NCI-H748 (cell line): ENCODE measurements around the gene SRSF3.
"Not testable (repeated sequence)": the region's sequence is repeated elsewhere in the genome, so short reads cannot be mapped to it uniquely, and the experiment has no call there.

Source experiments
- DNase-seq: peaks from one replicate; lab custom pipeline; 2025; ENCODE audit not compliant: unreplicated experiment; lab: John Stamatoyannopoulos, UW

The SRSF3 gene

DNA sequence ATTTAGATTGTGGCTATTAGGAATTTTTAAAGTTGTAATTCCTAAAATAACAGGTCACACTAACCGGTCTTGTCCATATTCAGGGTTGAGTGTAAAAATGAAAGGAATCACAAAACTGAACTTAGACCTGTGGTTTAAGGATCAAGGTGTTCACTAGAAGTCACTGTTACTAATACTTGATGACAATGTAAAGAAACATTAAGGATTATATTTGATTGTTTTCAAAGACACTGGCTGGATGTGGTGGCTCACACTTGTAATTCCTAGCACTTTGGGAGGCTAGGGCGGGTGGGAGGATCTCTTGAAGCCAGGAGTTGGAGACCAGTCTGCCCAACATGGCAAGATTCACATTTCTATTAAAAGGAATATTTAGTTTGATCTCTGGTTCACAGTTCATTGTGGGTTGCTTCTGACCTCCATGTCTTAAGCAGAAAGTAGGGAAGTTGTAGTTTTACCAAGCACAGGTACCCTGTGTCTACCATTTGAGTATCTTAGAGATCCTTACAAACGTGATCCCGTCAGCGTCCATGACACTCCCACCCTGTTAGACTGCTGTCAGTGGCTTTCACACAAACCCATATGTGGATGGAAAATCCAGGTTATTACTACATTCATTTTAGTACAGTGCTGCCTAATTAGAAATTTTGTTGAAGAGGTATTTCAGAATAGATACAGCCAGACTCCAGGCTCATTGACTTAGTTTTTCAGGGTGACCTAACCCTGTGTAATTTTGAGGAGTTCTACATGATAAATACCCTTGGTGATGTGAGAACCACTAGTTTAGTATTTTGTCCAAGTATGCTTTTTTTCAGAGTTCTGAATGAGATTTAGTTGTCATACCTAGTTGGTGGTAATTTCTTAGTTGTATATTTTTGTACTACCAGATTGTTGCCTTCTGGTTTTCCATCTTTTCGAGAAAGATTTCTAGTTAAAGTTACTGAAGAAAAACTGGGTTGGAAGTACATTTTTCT lies 10.2 kb downstream of the SRSF3 start:
- DNase-seq = no peak

DNA sequence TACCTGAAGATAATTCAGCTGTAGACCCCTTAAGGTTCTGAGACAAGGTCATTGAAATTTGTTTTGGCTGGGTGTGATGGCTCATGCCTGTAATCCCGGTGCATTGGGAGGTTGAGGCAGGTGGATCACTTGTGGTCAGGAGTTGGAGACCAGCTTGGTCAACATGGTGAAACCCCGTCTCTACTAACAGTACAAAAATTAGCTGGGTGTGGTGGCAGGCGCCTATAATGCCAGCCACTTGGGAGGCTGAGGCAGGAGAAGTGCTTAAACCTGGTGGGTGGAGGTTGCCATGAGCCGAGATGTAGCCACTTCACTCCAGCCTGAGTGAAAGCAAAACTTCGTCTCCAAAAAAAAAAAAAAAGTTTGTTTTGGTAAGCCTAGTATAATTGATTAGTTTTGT lies 11.0 kb downstream of the SRSF3 start:
- DNase-seq = no peak

DNA sequence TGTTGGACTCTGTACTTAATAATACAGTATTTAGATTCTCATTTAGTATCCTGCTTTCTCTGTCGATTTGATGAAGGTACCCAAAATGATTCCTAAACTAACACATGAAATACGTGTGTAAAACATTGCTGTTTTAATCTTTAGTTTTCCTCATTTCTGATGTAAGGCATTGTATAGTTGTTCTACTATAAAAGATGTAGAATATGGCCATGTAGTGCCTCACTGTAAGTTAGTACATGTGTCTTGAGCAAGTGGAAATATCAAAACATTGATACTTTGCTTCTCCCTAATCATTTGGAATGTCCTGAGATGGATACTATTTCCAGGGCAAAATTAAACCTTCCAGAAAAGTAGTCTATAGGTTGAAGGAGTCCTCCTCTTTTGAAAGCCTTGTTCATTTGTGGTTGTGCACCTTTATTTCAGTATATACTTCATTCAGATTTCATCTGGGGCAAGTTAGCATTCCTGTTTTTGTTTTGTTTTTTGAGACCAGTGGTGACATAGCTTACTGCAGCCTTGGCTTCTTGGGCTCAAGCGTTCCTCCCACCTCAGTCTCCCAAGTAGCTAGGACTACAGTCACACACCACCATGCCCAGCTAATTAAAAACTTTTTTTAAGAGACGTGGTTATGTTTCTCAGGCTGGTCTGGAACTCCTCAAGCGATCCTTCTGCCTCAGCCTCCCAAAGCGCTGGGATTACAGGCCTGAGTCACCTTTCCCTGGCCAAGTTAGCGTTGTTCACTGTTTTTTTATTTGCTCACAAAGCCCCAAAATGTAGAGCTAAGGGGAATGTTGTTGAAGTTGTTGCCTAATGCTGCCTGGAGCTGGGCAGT lies 11.6 kb downstream of the SRSF3 start:
- DNase-seq = no peak

DNA sequence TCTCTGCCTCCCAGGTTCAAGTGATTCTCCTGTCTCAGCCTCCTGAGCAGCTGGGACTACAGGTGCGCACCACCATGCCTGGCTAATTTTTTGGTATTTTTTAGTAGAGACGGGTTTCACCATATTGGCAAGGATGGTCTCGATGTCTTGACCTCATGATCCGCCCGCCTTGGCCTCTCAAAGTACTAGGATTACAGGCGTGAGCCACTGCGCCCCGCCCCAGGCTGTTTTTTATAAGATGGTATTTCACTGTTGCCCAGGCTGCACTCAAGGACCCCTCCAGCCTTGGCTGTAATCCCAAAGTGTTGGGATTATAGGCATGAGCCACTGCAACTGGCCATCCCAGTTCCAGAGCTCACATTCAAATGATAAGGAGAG lies 13.1 kb downstream of the SRSF3 start:
- DNase-seq = not testable (repeated sequence)

DNA sequence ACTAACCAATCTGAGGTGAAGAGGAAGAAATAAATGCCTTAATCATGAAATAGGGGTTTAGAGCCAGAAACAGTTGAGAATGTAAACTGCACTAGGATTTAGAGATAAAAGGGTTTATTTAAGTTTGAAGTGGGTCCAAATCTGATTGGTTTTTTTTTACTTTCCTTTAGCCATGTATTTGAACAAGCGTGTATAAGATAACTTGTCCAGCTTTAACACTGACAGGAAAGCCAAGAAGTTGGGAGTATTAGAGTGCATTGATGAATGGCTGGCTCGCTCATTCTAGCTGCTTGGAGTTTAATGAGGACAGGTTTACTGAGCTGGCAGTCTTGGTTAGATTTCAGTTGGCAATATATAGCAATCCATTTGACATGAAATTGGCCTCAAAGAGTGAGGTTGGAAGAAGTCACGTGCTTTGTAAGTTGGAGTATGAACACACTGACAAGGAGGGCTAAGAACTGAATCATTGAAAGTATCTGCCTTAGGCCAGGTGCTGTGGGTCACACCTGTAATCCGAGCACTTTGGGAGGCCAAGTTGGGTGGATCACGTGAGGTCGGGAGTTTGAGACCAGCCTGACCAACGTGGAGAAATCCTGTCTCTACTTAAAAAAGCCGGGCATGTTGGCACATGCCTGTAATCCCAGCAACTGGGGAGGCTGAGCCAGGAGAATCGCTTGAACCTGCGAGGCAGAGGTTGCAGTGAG lies 13.7 kb downstream of the SRSF3 start:
- no peak for DNase-seq

DNA sequence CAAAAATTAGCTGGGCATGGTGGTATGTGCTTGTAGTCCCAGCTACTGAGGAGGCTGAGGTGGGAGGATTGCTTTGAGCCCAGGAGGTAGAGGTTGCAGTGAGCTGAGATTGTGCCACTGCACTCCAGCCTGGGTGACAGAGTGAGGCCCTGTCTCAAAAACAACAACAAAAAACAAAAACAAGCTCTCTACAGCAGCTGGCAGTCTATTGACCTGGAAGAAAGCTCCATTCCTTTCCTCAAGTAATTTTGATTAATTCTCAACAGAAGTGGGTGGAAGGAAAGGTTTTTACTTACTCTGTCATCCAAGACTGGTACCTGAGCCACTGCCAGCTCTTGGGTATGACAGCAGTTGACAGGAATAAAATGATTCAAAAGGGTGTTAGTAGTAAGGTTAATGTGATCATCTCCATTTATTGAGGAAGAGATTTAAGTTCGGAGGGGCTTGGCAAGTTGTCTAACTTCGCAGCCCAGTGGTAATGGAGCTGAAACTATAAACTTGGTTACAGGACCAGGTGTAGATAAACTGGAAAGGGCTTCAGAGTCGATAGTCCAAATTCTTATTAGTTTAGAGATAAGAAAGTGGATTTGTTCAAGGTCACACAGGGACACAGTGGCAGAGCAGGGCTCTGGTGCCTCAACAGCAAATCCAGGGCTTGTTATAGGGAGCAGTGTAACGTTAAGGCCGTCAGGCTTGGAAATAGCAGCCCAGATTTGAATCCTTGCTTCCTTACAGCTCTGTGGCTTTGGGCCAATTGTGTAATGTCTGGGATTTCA lies 14.8 kb downstream of the SRSF3 start:
- no peak for DNase-seq

DNA sequence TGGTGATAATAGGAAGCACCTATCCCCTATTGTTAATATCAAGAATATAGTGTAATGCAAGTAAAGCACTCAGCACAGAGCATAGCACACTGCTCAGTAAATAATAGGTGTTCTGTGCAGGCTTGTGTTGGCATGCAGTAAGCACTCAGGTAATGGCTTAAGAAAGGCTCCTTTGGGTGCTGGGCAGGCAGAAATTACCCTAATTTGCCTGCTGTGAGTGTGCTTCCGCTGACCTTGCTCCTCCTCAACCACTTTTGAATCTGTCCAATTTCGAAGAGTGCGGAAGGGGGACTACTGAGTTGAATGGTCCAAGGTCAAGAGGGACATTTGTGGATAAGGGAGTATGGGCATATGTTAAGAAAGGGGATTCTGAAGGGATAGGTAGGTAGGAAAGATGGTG lies 15.4 kb downstream of the SRSF3 start:
- no peak for DNase-seq

DNA sequence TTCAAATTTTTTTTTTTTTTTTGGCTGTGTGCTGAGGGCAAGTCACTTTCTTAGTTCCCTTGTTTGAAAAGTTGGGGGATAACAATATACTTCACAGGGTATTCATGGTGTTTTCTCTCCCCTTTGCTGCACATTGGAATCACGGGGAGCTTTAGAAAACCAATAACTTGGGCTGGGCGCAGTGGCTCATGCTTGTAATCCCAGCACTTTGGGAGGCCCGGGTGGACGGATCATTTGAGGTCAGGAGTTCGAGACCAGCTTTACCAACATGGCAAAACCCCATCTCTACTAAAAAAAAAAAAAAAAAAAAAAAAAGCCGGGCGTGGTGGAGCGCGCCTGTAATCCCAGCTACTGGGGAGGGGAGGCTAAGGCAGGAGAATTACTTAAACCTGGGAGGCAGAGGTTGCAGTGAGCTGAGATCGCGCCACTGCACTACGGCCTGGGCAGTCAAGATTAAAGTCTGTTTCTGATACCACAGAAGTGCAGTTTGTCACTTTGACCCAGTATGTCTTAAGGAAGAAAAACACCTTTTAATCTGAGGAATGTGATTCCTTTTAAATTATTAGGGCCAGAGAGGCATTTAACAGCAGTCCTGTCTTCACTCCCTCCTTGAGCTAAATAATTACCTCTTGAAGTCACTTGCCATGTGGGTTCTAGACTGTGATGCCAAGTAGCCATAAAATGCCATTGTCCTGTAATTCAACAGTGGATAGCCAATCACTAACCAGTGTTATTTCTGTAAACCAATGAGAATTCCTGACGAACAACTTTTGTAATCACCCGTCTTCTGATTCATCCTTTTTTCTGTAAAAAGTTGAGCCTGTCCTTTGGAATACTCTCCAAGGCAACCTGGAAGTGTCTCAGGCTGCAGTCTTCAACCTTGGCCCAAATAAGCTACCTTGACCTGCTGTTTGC lies 16.1 kb downstream of the SRSF3 start:
- DNase-seq = no peak

DNA sequence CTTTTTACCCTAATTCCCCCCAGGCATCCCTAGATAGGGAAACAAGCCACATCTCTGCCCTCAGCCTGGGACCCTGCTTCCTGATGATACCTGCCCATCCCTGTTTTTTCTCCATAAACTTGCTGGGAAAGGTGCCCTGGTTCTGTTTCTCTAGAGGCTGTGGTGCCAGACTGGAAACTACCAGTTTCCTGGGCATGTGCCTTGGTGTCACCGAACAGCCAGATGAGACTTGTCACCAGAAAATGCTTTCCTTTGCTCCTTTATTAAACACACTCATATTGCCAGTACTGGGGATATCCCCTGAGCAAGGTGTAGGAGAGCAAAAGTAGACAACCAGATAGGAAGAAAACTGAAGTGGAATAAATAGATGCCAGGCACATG lies 16.8 kb downstream of the SRSF3 start:
- DNase-seq = no peak

DNA sequence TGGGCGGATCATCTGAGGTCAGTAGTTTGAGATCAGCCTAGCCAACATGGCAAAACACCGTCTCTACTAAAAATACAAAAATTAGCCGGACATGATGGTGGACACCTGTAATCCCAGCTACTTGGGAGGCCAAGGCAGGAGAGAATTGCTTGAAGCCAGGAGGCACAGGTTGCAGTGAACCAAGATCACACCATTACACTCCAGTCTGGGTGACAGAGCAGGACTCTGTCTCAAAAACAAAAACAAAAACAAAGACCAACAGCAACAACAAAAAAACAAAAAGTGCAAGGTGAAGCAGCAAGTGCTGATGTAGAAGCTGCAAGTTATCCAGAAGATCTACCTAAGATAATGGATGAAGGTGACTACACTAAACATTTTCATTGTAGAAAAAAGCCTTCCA lies 17.5 kb downstream of the SRSF3 start:
- not testable (repeated sequence) for DNase-seq

DNA sequence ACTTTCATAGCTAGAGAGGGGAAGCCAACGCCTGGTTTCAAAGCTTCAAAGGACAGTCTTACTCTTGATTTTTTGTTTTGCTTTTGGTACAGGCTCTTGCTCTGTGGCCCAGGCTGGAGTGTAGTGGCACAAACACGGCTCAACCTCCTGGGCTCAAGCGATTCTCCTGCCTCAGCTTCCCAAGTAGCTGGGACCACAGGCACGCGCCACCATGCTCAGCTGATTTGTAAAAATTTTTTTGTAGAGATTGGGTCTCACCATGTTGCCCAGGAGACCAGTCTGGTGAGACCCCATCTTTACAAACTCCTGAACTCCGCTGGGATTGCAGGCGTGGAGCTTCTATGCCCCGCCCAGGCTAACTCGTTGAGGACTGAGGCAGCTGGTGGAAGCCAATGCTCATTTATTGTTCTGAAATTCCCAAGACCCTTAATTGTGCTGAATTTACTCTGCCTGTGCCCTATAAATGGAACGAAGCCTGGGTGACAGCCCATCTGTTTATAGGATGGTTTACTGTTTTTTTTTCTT lies 18.0 kb downstream of the SRSF3 start:
- no peak for DNase-seq

DNA sequence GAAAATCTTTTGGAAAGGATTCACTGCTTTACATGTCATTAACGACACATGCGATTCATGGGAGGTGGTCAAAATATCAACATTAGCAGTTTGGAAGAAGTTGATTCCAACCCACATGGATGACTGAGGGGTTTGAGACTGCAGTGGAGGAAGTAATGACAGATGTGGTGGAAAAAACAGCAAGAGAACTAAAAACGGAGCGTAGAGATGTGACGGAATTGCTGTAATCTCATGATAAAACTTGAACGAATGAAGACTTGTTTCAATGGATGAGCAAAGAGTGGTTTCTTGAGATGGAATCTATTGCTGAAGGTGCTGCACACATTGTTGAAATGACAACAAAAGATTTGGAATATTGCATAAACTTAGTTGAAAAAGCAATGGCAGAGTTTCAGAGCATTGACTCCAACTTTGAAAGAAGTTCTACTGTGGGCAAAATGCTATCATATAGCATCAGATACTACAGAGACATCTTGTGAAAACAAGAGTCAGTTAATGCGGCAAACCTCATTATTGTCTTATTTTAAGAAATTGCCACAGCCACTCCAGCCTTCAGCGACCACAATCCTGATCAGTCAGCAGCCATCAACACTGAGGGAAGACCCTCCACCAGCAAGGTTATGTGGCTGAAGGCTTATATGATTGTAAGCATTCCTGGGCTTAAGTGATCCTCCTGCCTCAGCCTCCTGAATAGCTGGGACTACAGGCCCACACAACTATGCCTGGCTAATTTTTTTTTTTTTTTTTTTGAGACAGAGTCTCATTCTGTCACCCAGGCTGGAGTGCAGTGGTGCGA lies 19.2 kb downstream of the SRSF3 start:
- no peak for DNase-seq

DNA sequence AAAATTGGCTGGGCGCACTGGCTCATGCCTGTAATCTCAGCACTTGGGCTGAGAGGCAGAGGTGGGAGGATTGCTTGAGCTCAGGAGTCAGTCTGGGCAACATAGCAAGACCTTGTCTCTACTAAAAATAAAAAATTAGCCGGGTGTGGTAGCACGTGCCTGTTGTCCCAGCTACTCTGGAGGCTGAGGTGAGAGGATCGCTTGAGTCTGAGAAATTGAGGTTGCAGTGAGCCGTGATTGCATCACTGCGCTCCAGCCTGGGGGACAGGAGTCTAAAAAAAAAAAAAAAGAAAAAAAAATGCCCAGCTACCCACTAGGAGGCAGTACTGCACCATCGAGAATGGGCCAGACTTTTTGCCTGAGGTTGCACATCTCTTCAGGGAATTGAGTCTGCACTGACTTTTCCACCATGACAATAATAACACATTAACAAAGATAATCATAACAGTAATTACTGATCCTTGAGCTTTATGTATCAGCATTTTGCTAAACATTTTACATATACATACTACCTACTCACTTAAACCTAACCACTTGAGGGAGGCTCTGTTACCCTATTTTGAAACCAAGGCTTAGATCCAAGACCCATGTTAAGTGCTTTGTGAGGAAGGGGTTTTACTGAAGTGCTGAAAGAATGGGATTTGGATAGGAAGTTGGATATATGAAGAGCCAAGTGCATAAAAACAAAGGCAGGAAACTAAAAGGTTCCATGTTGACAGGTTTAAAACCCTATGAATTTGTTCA lies 21.0 kb downstream of the SRSF3 start:
- DNase-seq = peak; percentile 47

DNA sequence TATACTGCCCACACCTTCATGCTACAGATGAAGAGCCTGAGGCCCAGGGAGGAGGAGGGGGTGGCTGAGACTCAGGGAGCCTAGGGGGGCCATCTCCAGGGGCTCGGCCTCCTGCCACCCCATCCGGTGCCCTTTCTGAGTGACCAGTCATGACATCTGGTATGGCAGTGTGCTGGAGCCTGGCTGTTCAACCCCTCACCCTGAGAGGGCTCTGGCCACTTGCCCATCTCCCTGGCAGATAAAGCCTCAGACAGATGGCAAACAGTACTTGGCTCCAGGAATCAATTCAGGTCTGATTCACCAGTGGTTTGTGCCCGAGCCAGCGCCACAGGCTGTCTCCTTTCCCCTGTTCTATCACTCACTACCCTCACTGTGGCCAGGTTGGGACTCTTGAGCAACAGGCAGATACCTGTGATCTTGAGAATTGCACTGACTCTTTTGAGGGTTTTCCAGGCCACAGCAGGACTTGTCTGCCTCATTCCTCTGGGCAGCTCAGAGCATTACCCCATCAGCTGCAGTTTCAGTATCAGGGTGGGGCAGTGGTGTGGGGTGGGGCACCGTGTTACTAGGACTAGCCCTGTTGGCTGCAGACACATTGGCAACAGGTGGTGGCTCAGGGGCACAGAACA lies 22.8 kb downstream of the SRSF3 start:
- DNase-seq = peak; percentile 32

DNA sequence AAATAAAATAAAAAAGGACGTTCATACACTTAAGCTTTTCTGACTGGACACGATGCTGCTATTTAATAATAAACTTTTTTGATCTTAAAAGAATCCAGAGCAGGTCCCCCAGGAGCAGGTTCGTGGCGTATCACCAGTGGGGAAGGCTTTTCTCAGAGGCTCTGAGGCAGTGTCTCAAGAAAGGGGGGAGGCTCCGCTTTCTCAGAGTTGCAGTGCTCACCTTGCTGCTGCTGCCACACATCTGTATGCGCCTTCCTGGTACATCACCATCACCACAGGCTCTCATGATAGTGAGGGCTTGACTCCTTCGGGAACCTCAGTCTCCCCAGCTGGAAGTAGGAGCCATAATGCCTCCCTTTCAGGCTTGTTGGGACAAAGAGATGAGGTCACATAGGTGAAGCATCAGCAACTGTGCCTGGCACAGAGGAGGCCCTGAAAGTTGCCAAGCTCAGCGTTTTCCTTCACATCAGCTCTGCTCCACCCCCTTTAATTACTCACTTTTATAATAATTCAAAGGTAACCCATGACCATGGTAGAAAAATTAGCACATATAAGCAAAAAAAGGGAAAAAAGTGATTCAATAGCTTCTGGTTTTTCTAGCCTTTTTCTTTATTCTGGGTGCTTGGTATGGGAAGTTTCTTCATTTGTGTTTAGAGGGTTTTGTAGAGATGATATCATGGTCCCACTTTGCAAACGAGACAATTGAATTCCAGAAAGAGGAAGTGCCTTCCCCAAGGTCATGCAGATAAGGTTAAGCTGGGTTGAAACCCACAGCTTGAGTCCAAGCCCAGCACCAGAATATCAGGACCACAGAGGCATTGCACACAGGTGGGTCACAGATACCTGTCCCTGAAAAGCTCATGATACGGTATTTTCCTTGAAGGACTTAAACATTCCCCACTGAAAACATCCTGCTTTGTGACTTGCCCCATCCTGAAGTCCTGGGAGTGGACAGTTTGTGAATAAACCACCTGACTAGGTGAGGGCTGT lies 24.5 kb downstream of the SRSF3 start:
- no peak for DNase-seq

DNA sequence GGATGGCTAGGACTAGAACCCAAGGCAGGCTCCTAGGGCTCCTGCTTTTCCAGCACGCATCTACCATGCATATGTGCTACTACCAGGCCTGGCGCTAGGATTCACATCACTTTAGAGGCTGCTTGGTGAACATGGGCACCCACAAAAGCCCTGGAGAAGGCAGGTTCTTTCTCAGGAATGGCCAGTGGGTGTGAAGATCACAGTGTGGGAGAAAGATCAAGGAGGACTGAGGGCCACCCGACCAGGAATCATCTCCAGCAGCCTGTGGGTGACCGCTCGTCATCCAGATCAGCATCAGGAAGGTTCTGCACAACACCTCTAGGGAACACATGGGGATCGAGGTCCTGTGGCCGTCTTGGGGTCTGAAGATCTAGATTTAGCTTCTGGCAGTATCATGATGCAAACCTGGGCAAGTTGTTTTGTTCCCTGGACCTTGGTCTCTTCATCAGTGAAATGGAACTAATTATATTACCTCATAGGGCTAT lies 27.3 kb downstream of the SRSF3 start:
- DNase-seq = no peak
